Panc1 (cell line): ENCODE measurements around the gene FHL1.

Source experiments
- CTCF ChIP-seq: fragments of 450-650 bp; IDR thresholded peaks from 2 replicates; pipeline ENCODE4 v1.5.1; 2017; ENCODE audit warnings: mild to moderate bottlenecking
- POLR2AphosphoS5 ChIP-seq: IDR thresholded peaks from 2 replicates; pipeline ENCODE4 v1.6.1; 2012; ENCODE audit warnings: mild to moderate bottlenecking, low read depth, low read length, moderate library complexity
- REST ChIP-seq, 2 experiments: IDR thresholded peaks; 2 replicates each; pipeline ENCODE4 v1.6.1; 2011 to 2012; ENCODE audit warnings: low read depth in 2 of 2, control low read depth in 1 of 2, low read length in 1 of 2, mild to moderate bottlenecking in 1 of 2, moderate library complexity in 1 of 2; ENCODE audit not compliant: insufficient read depth in 1 of 2

- TF ChIP-seq CTCF (no peak), REST (IDR thresholded peaks at IDR 0.05; ENCODE audit: insufficient read depth in 1 of 2, low read depth in 2 of 2, low read length in 1 of 2) (no peak), POLR2AphosphoS5 (no peak)
These were observed 3.6 kb upstream of the FHL1 start for GRCh38 chrX:136143711-136144110.
